Parathyroid adenoma (tissue), 2 donors: Measurements from ENCODE around the gene PTTG1IP.

Experiments used
- H2AFZ ChIP-seq: fragments of 300-600 bp; sonication (generic); one replicate; pipeline ENCODE4 v1.7.0; 2017; ENCODE audit warnings: antibody characterized with exemption, mild to moderate bottlenecking
- H3K27ac ChIP-seq: fragments of 300-600 bp; sonication (generic); one replicate; pipeline ENCODE4 v1.7.0; 2017
- H3K27me3 ChIP-seq: fragments of 300-600 bp; sonication (generic); one replicate; pipeline ENCODE4 v1.7.0; 2017; ENCODE audit warnings: low read length; ENCODE audit not compliant: control insufficient read depth, insufficient read depth
- H3K36me3 ChIP-seq: fragments of 300-600 bp; sonication (generic); one replicate; pipeline ENCODE4 v1.7.0; 2017; ENCODE audit warnings: low read length; ENCODE audit not compliant: control insufficient read depth, insufficient read depth
- H3K4me1 ChIP-seq: fragments of 300-600 bp; sonication (generic); one replicate; pipeline ENCODE4 v1.7.0; 2017; ENCODE audit warnings: control low read depth
- H3K4me2 ChIP-seq: fragments of 300-600 bp; sonication (generic); one replicate; pipeline ENCODE4 v1.7.0; 2017; ENCODE audit warnings: low read length
- H3K4me3 ChIP-seq: fragments of 300-600 bp; sonication (generic); one replicate; pipeline ENCODE4 v1.7.0; 2017; ENCODE audit warnings: low read depth, low read length
- H3K79me2 ChIP-seq: fragments of 300-600 bp; sonication (generic); one replicate; pipeline ENCODE4 v1.7.0; 2017; ENCODE audit warnings: control low read depth
- H3K9ac ChIP-seq: fragments of 300-600 bp; sonication (generic); one replicate; pipeline ENCODE4 v1.7.0; 2017; ENCODE audit warnings: mild to moderate bottlenecking
- H3K9me3 ChIP-seq: fragments of 300-600 bp; sonication (generic); one replicate; pipeline ENCODE4 v1.7.0; 2017; ENCODE audit warnings: low read length; ENCODE audit not compliant: control insufficient read depth
- CTCF ChIP-seq: fragments of 300-600 bp; sonication (generic); IDR thresholded peaks from one replicate; pipeline ENCODE4 v1.7.0; 2017; ENCODE audit warnings: antibody characterized with exemption, mild to moderate bottlenecking
- donor health status: primary hyperparathyroidism.

PTTG1IP gene

GRCh38 chr21:44876849-44877575, 3.5 kb upstream of the PTTG1IP start:
- H3K79me2 ChIP-seq, result no peaks in the 10 kb centered on the region
- no peaks in the 10 kb centered on the region for H3K9me3 ChIP-seq
- H2AFZ ChIP-seq, result no peak overlapping the region
- H3K36me3 ChIP-seq, result no peaks in the 10 kb centered on the region
- H3K9ac ChIP-seq, result no peak overlapping the region
- peaks cover 2% of the 10 kb centered on the region for H3K4me1 ChIP-seq
- no peak overlapping the region for H3K4me2 ChIP-seq
- H3K4me3 ChIP-seq, result no peak overlapping the region
- H3K27me3 ChIP-seq, result no peaks in the 10 kb centered on the region
- TF ChIP-seq CTCF, result no peak
- no peak overlapping the region for H3K27ac ChIP-seq

GRCh38 chr21:44875316-44875700, 1.8 kb upstream of the PTTG1IP start:
- Histone ChIP-seq H3K4me3 (peak overlapping the region; percentile 17), H2AFZ (peak overlapping the region; percentile 77), H3K4me2 (peak overlapping the region; percentile 54), H3K4me1 (peaks cover 12% of the 10 kb centered on the region), H3K9ac (no peak overlapping the region), H3K27ac (peak overlapping the region; percentile 77), H3K27me3 (no peaks in the 10 kb centered on the region), H3K36me3 (no peaks in the 10 kb centered on the region), H3K79me2 (no peaks in the 10 kb centered on the region), H3K9me3 (no peaks in the 10 kb centered on the region)
- TF ChIP-seq CTCF, result no peak

- Histone ChIP-seq H3K36me3 (no peaks in the 10 kb centered on the region), H3K4me1 (peaks cover 12% of the 10 kb centered on the region), H3K9ac (no peak overlapping the region), H3K9me3 (no peaks in the 10 kb centered on the region), H3K79me2 (peaks cover 5% of the 10 kb centered on the region), H3K4me2 (peak overlapping the region; percentile 54), H3K4me3 (peak overlapping the region; percentile 63), H2AFZ (peak overlapping the region; percentile 77), H3K27ac (peak overlapping the region; percentile 77), H3K27me3 (no peaks in the 10 kb centered on the region)
- no peak for TF ChIP-seq CTCF
Measured at GRCh38 chr21:44874497-44875315, 1.2 kb upstream of the PTTG1IP start.

- H3K4me2 ChIP-seq, result peak overlapping the region; percentile 54
- H3K27ac ChIP-seq, result peak overlapping the region; percentile 77
- H2AFZ ChIP-seq, result peak overlapping the region; percentile 77
- peaks cover 6% of the 10 kb centered on the region for H3K79me2 ChIP-seq
- no peak overlapping the region for H3K9ac ChIP-seq
- H3K4me1 ChIP-seq, result peaks cover 12% of the 10 kb centered on the region
- TF ChIP-seq CTCF, result no peak
- no peaks in the 10 kb centered on the region for H3K27me3 ChIP-seq
- H3K4me3 ChIP-seq, result peak overlapping the region; percentile 63
- no peaks in the 10 kb centered on the region for H3K36me3 ChIP-seq
- H3K9me3 ChIP-seq, result no peaks in the 10 kb centered on the region
Measured at GRCh38 chr21:44874240-44874496, 678 bp upstream of the PTTG1IP start.
